Mesendoderm (in vitro differentiated cells): ENCODE results near the gene TIGD6.

ENCODE experiments used
- DNase-seq: peaks from one replicate; pipeline ENCODE4 v3.0.0; 2013
- H2AK5ac ChIP-seq: 2 replicates; pipeline ENCODE4 v1.6.1; 2013; ENCODE audit warnings: low read length, inconsistent platforms
- H2BK120ac ChIP-seq: 2 replicates; pipeline ENCODE4 v1.6.1; 2013; ENCODE audit warnings: low read depth, mild to moderate bottlenecking, low read length, moderate library complexity, mixed read lengths
- H2BK15ac ChIP-seq: replicated peaks from 2 replicates; pipeline ENCODE4 v1.6.1; 2013; ENCODE audit warnings: low read depth, mild to moderate bottlenecking, moderate library complexity
- H2BK5ac ChIP-seq: 2 replicates; pipeline ENCODE4 v1.6.1; 2013; ENCODE audit warnings: low read length, inconsistent platforms
- H3K18ac ChIP-seq: 2 replicates; pipeline ENCODE4 v1.6.1; 2013; ENCODE audit warnings: mild to moderate bottlenecking, low read length, mixed read lengths
- H3K23ac ChIP-seq: one replicate; pipeline ENCODE4 v1.6.1; 2013; ENCODE audit warnings: low read length
- H3K27ac ChIP-seq: 2 replicates; pipeline ENCODE4 v1.5.1; 2013; ENCODE audit warnings: low read depth, mild to moderate bottlenecking, inconsistent platforms, low read length, moderate library complexity
- H3K27me3 ChIP-seq: 2 replicates; pipeline ENCODE4 v1.6.1; 2013; ENCODE audit warnings: low read length, control low read depth, mild to moderate bottlenecking, inconsistent platforms; ENCODE audit not compliant: insufficient read depth, poor library complexity
- H3K36me3 ChIP-seq: 2 replicates; pipeline ENCODE4 v1.6.1; 2013; ENCODE audit warnings: low read length, inconsistent platforms; ENCODE audit not compliant: control insufficient read depth, insufficient read depth
- H3K4ac ChIP-seq: one replicate; pipeline ENCODE4 v1.6.1; 2013; ENCODE audit warnings: low read depth, mild to moderate bottlenecking, low read length, moderate library complexity
- H3K4me1 ChIP-seq: 2 replicates; pipeline ENCODE4 v1.6.1; 2013; ENCODE audit warnings: low read depth, low read length, inconsistent platforms; ENCODE audit not compliant: control insufficient read depth
- H3K4me2 ChIP-seq: 2 replicates; pipeline ENCODE4 v1.6.1; 2013; ENCODE audit warnings: low read length
- H3K4me3 ChIP-seq: 2 replicates; pipeline ENCODE4 v1.5.1; 2013; ENCODE audit warnings: mild to moderate bottlenecking, low read length
- H3K56ac ChIP-seq: one replicate; pipeline ENCODE4 v1.6.1; 2013; ENCODE audit warnings: low read length
- H3K79me1 ChIP-seq: 2 replicates; pipeline ENCODE4 v1.6.1; 2013; ENCODE audit warnings: low read length, inconsistent platforms
- H3K79me2 ChIP-seq: 2 replicates; pipeline ENCODE4 v1.6.1; 2013; ENCODE audit warnings: mild to moderate bottlenecking, low read length; ENCODE audit not compliant: control insufficient read depth, insufficient read depth
- H3K9ac ChIP-seq: 2 replicates; pipeline ENCODE4 v1.6.1; 2013; ENCODE audit warnings: low read length, inconsistent platforms
- H4K5ac ChIP-seq: one replicate; pipeline ENCODE4 v1.6.1; 2013; ENCODE audit warnings: low read length
- H4K8ac ChIP-seq: one replicate; pipeline ENCODE4 v1.6.1; 2013; ENCODE audit warnings: low read depth, mild to moderate bottlenecking, control low read depth, low read length, moderate library complexity
- WGBS: extraction: QIAGEN DNeasy Blood & Tissue Kit; methylation state at CpG from one replicate; pipeline ENCODE4 v1.1.7; 2013; ENCODE audit warnings: low lambda C conversion rate, missing lambda C conversion rate; ENCODE audit not compliant: insufficient coverage; ENCODE audit errors: extremely low coverage; 5-methylcytosine and 5-hydroxymethylcytosine counted together

TIGD6 gene

DNA sequence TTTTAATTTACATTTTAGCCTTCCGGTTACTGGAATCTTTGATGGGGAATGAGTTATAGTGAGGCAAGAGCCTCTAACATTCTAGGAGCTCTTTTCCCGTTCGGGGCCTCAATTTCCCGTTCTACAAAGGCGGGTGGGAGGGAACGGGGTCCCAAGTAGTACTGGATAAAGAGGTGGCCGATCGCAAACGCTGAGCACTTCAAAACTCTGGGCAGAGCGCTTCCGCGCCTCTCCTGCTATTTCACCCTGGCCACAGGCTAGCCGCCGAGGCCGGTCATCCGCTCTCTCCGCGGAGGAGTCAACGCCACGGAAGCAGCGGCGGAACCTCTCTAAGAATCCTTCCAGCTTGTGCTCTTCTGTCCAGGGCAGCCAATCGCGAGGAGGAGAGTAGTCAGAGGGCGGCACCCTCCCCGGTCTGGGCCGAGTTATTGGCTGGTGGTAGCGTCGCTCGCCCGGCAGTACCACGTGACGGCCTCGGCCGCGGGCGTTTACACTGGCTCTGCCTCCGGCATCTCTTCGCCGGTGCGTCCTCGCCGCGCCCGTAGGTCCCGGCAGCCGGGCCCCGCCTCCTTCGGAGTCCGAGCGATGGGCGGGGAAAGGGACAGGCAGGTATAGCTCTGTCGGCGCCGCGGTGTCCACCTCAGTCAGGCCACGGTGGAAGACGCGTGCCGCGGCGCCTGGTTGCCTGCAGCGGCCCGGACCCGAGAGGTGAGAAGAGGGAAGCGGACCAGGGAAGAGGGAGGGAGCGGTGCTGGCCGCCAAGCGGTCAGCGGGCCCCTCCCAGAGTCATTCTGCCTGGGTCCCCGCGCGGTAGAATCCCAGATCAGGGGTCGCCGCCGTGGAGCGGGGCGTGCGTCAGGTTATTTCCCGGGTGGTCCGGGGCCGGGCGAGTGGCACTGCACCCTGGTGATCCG is 39.9 kb downstream of the TIGD6 start, which contains the start of gene SLC26A2:
Gene SLC26A2, plus strand, starts transcription at position 487 of the 914 bp plus-strand sequence. CDS start 16,895 bp downstream, outside the sequence.
- Histone ChIP-seq H3K79me2 (no peaks in the 10 kb centered on the region), H3K27me3 (no peaks in the 10 kb centered on the region), H2BK15ac (no peak within 1 kb of the TSS), H3K4me3 (peak within 1 kb of the TSS; percentile 77), H3K18ac (peak within 1 kb of the TSS; percentile 55), H3K79me1 (no peaks in the 10 kb centered on the region), H3K4me2 (peak within 1 kb of the TSS; percentile 68), H3K23ac (peak within 1 kb of the TSS; percentile 66), H2BK120ac (no peak within 1 kb of the TSS), H3K56ac (peak within 1 kb of the TSS; percentile 90), H4K5ac (peak within 1 kb of the TSS; percentile 47), H3K36me3 (no peaks in the 10 kb centered on the region), H3K27ac (peak within 1 kb of the TSS; percentile 76), H3K4me1 (peaks cover 8% of the 10 kb centered on the region), H4K8ac (no peak within 1 kb of the TSS), H3K4ac (peak within 1 kb of the TSS; percentile 73), H3K9ac (peak within 1 kb of the TSS; percentile 77), H2AK5ac (peak within 1 kb of the TSS; percentile 14), H2BK5ac (no peak within 1 kb of the TSS)
- WGBS = no CpG with 5 or more reads among the region's 84 CpGs
- DNase-seq = peak; percentile 99

DNA sequence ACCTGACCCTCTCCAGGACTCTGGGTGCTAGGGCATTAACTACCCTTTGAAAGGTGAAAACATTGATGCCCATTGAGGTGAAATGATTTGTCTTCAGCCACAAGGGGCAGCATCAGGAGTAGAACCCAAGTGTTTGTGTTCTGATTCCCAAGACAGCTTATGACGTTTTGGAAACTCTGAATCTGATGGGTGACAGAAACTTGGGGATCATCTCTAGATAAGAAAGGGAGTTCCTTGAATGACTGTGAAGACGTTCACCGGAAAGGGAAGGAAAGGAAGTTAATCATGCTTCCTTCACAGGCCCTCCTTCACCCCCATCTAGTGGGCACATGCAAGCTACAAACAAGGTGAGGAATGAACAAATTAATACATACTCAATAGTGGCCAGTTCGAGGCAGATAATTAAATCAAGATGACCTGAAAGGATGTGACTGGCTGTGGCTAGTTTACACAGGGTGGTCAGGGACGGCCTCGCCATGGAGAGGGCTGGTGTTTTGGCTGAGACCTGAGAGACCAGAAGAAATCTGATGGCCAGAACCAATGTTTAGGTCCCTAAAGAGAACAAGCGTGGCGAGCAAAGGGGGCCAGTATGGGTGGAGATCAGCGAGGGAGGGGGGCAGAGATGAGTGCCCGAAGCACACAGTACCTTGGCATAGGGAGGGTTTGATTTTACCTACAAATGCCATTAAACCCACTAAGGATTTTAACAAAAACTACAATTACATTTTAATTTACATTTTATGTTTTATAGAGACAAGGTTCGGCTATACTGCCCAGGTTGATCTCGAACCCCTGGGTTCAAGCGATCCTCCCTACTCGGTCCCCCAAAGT is 40.8 kb downstream of the TIGD6 start:
- no peaks in the 10 kb centered on the region for H3K36me3 ChIP-seq
- H3K79me2 ChIP-seq = no peaks in the 10 kb centered on the region
- peak overlapping the region; percentile 57 for H3K4me2 ChIP-seq
- peaks cover 8% of the 10 kb centered on the region for H3K4me1 ChIP-seq
- no peak overlapping the region for H2BK15ac ChIP-seq
- peak overlapping the region; percentile 47 for H4K5ac ChIP-seq
- no peak overlapping the region for H4K8ac ChIP-seq
- peak overlapping the region; percentile 36 for H3K4me3 ChIP-seq
- H2BK120ac ChIP-seq = no peak overlapping the region
- DNase-seq = peak; percentile 81
- no CpG with 5 or more reads among the region's 14 CpGs for WGBS
- H3K23ac ChIP-seq = no peak overlapping the region
- peak overlapping the region; percentile 87 for H3K56ac ChIP-seq
- no peaks in the 10 kb centered on the region for H3K79me1 ChIP-seq
- H3K18ac ChIP-seq = peak overlapping the region; percentile 55
- peak overlapping the region; percentile 73 for H3K4ac ChIP-seq
- H2BK5ac ChIP-seq = no peak overlapping the region
- H2AK5ac ChIP-seq = peak overlapping the region; percentile 14
- H3K27ac ChIP-seq = peak overlapping the region; percentile 76
- no peaks in the 10 kb centered on the region for H3K27me3 ChIP-seq
- H3K9ac ChIP-seq = peak overlapping the region; percentile 75

DNA sequence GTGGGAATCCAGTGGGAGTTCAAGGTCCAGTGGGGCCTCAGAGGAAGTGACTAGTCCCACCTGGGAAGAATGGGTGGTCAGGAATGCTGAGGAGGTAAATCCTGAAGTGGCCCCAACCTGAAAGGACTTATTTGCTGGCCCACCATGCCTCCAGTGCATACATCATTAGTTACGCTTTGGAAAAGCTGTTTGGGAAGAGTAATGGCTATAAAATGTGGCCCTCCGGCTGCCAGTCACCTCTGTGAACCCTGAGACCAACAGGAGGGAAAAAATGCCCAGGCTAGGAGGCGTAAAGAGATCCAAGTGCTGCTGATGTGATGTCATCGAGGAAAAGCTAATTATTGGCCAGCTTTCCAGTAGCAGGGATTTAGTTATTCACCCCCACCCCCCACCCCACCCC is 42.6 kb downstream of the TIGD6 start:
- Histone ChIP-seq H3K4me3 (no peak overlapping the region), H3K4me2 (no peak overlapping the region), H3K23ac (no peak overlapping the region), H3K9ac (no peak overlapping the region), H3K18ac (no peak overlapping the region), H3K4me1 (peaks cover 8% of the 10 kb centered on the region), H2BK15ac (no peak overlapping the region), H4K5ac (no peak overlapping the region), H3K79me2 (no peaks in the 10 kb centered on the region), H2BK120ac (no peak overlapping the region), H3K36me3 (no peaks in the 10 kb centered on the region), H3K56ac (no peak overlapping the region), H2AK5ac (no peak overlapping the region), H3K4ac (no peak overlapping the region), H4K8ac (no peak overlapping the region), H3K27ac (no peak overlapping the region), H2BK5ac (no peak overlapping the region), H3K27me3 (no peaks in the 10 kb centered on the region), H3K79me1 (no peaks in the 10 kb centered on the region)
- WGBS = no CpG with 5 or more reads among the region's 4 CpGs
- no peak for DNase-seq

DNA sequence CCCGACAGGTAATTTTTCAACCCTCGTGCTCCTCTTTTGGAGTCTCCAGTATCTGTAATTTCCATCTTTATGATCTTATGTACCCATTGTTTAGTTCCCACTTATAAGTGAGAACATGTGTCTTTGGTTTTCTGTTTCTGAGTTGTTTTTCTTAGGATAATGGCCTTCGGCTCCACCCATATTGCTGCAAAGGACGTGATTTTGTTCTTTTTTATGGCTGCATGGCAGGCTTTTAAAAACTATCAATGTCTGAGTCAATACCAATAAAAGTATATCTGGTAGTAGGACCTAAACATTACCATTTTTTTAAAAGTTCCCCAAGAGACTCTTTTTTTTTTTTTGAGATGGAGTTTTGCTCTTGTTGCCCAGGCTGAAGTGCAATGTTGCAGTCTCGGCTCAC is 43.8 kb downstream of the TIGD6 start:
- Histone ChIP-seq H2BK5ac (no peak overlapping the region), H3K18ac (no peak overlapping the region), H3K4ac (no peak overlapping the region), H4K8ac (no peak overlapping the region), H3K4me3 (no peak overlapping the region), H3K36me3 (no peaks in the 10 kb centered on the region), H3K23ac (no peak overlapping the region), H2BK120ac (no peak overlapping the region), H3K4me1 (peaks cover 8% of the 10 kb centered on the region), H3K9ac (no peak overlapping the region), H3K79me1 (no peaks in the 10 kb centered on the region), H2AK5ac (no peak overlapping the region), H3K27ac (no peak overlapping the region), H2BK15ac (no peak overlapping the region), H3K79me2 (no peaks in the 10 kb centered on the region), H3K4me2 (no peak overlapping the region), H4K5ac (no peak overlapping the region), H3K27me3 (no peaks in the 10 kb centered on the region), H3K56ac (no peak overlapping the region)
- no peak for DNase-seq
- WGBS = no CpG with 5 or more reads among the region's 5 CpGs

DNA sequence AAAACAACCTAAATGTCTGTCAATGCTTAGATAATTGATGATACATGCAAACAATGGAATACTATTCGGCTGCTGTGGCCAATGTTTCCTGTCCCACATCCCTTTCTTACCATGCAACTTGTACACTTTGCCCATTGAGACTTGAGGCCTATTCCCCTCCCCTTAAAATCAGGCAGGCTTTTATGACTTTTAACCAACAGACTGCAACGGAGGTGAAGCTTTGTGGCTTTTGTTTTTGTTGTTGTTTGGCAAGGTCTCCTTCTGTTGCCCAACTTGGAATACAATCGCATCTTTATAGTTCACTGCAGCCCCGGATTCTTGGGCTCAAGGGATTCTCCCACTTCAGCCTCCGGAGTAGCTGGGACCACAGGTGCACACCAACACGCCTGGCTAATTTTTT is 45.7 kb downstream of the TIGD6 start:
- Histone ChIP-seq H3K23ac (no peak overlapping the region), H2AK5ac (no peak overlapping the region), H3K79me1 (no peaks in the 10 kb centered on the region), H3K27me3 (no peaks in the 10 kb centered on the region), H2BK15ac (no peak overlapping the region), H4K8ac (no peak overlapping the region), H2BK120ac (no peak overlapping the region), H3K36me3 (no peaks in the 10 kb centered on the region), H3K4ac (no peak overlapping the region), H3K27ac (no peak overlapping the region), H3K56ac (no peak overlapping the region), H3K18ac (no peak overlapping the region), H3K4me3 (no peak overlapping the region), H4K5ac (no peak overlapping the region), H3K79me2 (no peaks in the 10 kb centered on the region), H3K9ac (no peak overlapping the region), H3K4me1 (peaks cover 4% of the 10 kb centered on the region), H2BK5ac (no peak overlapping the region), H3K4me2 (no peak overlapping the region)
- WGBS = no CpG with 5 or more reads among the region's 6 CpGs
- DNase-seq = no peak
